Tongue (tissue), 2 donors: ENCODE data around the gene EIF5A2. TPM values are rescaled to one million over a fixed set of nuclear protein-coding genes. Genes with fewer than 3 reads are reported as not detected.
"Not testable (repeated sequence)": the region's sequence is repeated elsewhere in the genome, so short reads cannot be mapped to it uniquely, and the experiment has no call there.

ENCODE experiments used
- DNase-seq: peaks from one replicate; pipeline ENCODE4 v3.0.0-alpha.2; 2015
- total RNA-seq: library from RNA; depleted of rRNA; stranded (reverse); fragments of >200 nt; gene quantifications from one replicate; pipeline ENCODE4 v1.2.3, GENCODE V29; 2014

The EIF5A2 gene
- total RNA-seq, 1 donor from 2014 or later: 7.1 TPM

- not testable (repeated sequence) for DNase-seq
Measured at GRCh38 chr3:170896333-170896732, 12.1 kb downstream of the EIF5A2 start.

DNA sequence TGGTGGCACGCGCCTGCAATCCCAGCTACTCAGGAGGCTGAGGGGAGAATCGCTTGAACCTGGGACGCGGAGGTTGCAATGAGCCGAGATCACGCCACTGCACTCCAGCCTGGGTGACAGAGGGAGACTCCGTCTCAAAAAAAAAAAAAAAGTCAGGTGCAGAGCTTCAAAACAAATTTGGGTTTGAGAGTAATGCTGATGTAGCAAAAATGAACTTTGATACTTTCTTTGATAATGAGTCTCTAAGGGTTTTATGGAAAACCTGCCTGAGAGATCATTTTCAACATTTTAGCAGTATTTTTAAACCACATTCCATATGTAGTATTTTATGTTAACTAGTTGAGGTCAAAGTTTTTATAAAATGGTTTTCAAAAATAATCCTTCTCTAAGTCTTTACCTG lies 14.5 kb downstream of the EIF5A2 start:
- no peak for DNase-seq

GRCh38 chr3:170889630-170890029 lies 18.8 kb downstream of the EIF5A2 start:
- peak; percentile 68 for DNase-seq

- peak; percentile 56 for DNase-seq
Measured at GRCh38 chr3:170889132-170889531, 19.3 kb downstream of the EIF5A2 start.

- DNase-seq: not testable (repeated sequence)
Measured at GRCh38 chr3:170884109-170884930, 24.1 kb downstream of the EIF5A2 start.

DNA sequence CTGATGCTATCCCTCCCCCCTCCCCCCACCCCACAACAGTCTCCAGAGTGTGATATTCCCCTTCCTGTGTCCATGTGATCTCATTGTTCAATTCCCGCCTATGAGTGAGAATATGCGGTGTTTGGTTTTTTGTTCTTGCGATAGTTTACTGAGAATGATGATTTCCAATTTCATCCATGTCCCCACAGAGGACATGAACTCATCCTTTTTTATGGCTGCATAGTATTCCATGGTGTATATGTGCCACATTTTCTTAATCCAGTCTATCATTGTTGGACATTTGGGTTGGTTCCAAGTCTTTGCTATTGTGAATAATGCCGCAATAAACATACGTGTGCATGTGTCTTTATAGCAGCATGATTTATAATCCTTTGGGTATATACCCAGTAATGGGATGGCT lies 29.7 kb downstream of the EIF5A2 start:
- not testable (repeated sequence) for DNase-seq

GRCh38 chr3:170877311-170877710 lies 31.1 kb downstream of the EIF5A2 start:
- DNase-seq: not testable (repeated sequence)

DNA sequence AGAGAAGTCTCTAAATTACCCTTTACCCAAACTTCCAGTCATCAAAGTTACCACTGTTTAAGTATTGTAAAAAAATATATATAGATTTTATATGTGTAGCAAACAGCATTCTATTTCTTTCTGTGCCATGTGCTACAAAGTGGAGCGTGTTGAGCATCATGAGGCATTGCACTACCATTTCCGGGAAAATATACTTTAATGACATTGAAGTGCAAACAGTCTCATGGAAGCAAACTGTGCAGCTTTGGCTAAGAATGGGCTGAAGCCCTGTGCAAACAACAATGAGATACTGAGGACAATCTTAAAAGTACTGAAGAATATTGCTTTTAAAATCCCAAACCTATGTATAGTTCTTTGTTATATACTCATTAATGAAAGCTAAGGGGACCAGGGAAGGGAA lies 31.9 kb downstream of the EIF5A2 start:
- DNase-seq: no peak

DNA sequence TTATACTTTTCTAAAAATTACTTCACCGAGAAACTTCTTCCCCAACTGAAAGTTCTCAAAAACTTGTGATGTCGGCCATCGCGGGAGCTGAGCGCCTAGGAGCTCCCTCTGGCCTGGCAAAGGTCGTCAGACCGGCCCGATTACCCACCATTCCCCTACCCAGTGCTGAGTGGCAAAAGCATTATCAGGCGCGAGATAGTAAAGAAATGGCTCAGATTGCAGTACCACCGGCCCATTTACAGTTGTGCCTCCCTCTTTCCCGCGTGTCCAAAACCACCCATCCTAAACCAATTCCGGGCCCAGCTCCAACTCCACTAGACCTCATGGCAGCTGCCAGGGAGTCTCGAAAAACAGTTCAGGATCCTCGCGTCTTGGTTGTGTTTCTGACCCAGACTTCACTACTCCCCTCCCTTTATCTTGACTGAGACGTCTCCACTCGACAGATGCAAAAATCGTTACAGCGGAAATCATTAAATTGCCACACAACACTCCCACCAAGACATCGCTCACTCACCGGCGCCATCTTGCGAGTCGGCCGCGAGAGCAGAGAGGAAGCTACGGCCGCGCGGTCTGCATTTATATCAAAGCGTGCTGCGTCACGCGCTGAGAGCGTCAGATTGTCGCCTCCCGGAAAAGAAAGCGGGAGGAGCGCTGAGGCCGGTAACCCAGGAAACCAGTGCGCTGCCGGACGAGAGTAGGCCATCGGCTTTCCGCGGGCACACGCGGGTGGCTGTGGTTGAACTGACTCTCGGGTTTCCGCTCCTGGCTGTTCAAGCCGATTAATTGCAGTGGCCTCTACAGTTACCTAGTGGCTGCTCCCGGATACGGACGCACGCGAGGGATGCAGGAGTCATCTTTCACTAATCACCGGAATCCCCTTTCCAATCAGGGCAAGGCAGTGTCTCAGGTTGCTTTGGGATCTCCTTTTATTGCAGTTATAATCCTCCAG lies 38.5 kb downstream of the EIF5A2 start, which contains the start of gene RPL22L1:
TSS of gene RPL22L1 (minus strand) at position 551 of the 949 bp plus-strand sequence. CDS start at position 523, 28 bp downstream.
- peak; percentile 98 for DNase-seq

- DNase-seq: peak; percentile 27
Measured at GRCh38 chr3:170869239-170869590, 39.2 kb downstream of the EIF5A2 start.

DNA sequence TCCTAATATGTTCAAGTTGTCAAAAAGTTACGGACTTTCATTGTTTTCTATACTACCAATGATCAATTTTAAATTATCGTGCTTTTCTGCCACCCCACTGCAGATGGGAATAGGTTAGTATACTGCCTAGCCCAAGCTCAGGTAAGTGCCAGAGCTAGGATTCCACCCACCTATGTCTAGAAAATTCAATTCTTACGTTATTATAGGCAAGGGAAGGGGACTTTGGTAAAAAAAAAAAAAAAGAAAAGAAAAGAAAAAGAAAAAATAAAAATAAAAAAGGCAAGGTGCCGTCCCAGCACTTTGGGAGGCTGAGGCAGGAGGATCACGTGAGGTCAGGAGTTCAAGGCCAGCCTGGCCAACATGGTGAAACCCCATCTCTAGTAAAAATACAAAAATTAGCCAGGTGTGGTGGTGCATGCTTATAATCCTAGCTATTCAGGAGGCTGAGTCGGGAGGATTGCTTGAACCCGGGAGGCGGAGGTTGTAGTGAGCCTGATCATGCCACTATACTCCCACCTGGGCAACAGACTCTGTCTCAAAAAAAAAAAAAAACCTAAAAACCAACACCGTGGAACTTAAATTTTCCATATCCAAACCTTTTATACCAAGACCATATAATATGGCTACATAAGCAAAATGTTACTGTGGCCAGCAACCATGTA lies 39.7 kb downstream of the EIF5A2 start:
- DNase-seq: no peak

GRCh38 chr3:170867143-170867937 lies 41.1 kb downstream of the EIF5A2 start:
- no peak for DNase-seq

GRCh38 chr3:170866499-170866898 lies 41.9 kb downstream of the EIF5A2 start:
- DNase-seq: no peak

DNA sequence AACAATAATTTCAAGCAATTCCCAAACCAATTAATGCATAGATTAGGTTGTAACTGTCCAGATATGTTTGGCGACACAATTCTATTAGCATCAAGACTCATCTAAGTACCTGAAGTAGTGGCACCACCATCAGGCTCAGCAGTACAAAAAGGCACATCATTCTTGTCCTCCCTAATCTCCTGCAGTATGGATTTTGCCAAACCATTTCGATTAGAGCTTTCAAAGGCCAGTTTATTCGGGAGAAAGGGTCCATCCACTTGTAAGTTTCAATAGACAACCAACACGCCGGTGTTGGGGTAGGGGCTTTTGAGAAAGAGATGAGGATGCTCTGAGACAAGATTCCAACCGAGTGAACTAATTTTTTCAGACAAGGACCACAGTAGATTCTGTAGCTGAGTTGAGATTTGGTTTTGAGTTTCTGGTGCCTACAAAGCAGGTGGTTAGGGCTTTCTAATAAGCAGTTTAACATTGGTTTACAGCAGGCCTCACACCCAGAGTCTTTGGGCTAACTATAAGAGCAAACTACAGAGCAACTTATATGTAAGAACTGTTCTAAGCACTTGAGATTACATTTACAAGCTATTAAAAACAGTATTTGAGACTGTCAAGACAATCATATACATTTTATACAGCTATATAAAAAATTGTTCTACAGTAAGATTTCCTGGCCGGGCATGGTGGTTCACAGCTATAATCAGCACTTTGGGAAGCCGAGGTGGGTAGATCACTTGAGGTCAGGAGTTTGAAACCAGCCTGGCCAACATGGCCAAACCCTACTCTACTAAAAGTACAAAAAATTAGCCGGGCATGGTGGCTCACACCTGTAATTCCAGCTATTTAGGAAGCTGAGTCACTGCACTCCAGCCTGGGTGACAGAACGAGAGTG lies 43.0 kb downstream of the EIF5A2 start:
- DNase-seq: no peak

GRCh38 chr3:170864525-170865208 lies 43.8 kb downstream of the EIF5A2 start:
- DNase-seq: no peak

DNA sequence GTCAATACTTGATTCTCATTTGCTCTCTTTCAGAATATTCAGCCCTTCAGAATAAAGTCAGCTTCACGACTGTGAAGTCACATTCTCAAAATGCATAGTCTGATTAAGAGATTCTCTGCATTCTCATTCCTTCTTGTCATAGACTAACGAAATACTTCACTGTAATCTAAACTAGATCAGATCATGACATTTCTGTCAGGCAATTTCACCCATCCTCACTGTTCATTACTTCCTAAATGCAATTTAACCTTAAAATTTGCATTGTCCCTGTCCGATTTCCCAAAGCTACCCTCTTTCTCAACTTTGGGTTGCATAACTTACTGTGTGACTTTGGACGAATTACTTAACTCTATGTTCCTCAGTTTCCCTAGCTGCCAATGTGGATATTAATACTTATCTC lies 44.6 kb downstream of the EIF5A2 start:
- no peak for DNase-seq

- DNase-seq: peak; percentile 62
Measured at GRCh38 chr3:170862618-170863374, 45.6 kb downstream of the EIF5A2 start.

DNA sequence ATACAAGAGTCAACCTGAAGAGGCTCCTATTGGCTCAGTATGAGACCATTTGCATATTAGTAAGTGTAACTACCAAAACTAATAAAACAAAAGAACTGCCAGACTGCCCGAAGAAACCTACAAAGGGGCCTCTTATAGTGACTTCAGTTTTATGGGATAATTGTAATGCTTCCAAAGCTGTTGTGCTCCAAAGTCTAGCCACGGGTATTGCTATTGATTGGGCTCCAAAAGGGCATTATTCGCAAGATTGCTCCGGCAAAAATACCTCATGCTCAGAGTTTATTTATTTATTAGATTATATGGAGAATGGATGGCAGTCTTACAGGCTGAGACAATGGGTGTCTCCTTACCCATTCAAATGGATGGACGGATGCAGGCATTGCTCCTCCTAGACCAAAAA lies 49.8 kb downstream of the EIF5A2 start:
- DNase-seq: no peak

DNA sequence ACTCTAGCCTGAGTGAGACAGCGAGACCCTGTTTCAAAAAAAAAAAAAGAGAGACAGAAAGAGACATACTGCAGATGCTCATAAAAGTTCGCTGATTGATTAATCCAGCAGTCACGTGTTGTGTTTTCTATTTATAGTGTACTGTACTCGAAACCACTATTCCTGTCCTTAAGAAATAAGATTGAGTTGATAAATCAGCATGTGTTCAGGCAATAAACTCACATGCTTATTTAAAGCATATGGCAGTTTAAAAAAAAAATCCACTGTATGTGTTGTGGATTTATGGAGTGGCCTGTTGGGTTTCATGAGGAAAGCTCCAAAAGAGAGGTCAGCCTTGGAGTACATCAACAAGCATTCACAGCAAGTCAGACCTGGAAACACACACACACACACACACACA lies 56.1 kb downstream of the EIF5A2 start:
- DNase-seq: no peak
